ENCODE measurements around the gene CRYZL1. TPM values are rescaled to one million over a fixed set of nuclear protein-coding genes. Genes with fewer than 3 reads are reported as not detected.

Gene CRYZL1
- total RNA-seq, 1 experiment from 2014 or later = 24.8 TPM

DNA sequence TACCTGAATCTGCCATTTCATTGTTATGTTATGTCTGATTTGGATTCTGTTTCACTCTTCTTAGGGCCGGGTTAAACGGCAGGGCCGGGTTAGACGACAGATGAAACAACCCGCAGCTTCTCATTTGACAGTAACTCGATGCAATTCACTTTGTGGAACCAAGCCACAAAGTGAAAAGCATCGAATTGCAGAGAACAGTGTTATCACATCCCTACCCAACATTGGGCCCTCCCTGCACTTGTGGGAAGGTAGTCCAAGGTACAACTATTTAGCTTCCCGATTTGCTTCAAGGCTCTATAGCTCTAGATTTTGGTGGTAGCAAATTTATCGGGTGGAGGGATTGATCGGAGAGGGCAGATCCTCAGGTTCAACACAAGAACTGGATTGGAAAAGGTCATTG lies 81.7 kb downstream of the CRYZL1 start:
- ChIA-PET POLR2A (no interaction called here), CTCF (interaction anchor here (0.7 kb wide), 1 partner anchor 194 kb away, joined by 3 read pairs; no protein-coding TSS in a partner anchor)
- in situ Hi-C loops (cut with HindIII; ENCODE audit: low pct_unique_long_range_greater_than_20kb, low sequenced_read_pairs) (no loop called here), intact Hi-C loops (cut with micrococcal nuclease; ENCODE audit: unreplicated experiment) (no loop called here)
- H3K27ac ChIP-seq (ENCODE audit: low read length) = no peak overlapping the region
- no peak overlapping the region for H3K4me3 ChIP-seq (ENCODE audit: low read depth in 2 of 2, low read length in 2 of 2)
- H3K27me3 ChIP-seq (ENCODE audit: control insufficient read depth, insufficient read depth, low read length) = no peaks in the 10 kb centered on the region
- H3K9me3 ChIP-seq (ENCODE audit: control insufficient read depth, insufficient read depth, low read depth, low read length) = no peaks in the 10 kb centered on the region
- no peak for DNase-seq (ENCODE audit: low read depth, low spot score)
- H3K36me3 ChIP-seq (ENCODE audit: control insufficient read depth, insufficient read depth, low read length) = peaks cover 73% of the 10 kb centered on the region
- ATAC-seq = no peak
- H3K4me1 ChIP-seq (ENCODE audit: control insufficient read depth, insufficient read depth, low read length) = no peaks in the 10 kb centered on the region
- no TSS peak for BruUV-seq (replicated peaks)
- TF ChIP-seq, protein P1, sequence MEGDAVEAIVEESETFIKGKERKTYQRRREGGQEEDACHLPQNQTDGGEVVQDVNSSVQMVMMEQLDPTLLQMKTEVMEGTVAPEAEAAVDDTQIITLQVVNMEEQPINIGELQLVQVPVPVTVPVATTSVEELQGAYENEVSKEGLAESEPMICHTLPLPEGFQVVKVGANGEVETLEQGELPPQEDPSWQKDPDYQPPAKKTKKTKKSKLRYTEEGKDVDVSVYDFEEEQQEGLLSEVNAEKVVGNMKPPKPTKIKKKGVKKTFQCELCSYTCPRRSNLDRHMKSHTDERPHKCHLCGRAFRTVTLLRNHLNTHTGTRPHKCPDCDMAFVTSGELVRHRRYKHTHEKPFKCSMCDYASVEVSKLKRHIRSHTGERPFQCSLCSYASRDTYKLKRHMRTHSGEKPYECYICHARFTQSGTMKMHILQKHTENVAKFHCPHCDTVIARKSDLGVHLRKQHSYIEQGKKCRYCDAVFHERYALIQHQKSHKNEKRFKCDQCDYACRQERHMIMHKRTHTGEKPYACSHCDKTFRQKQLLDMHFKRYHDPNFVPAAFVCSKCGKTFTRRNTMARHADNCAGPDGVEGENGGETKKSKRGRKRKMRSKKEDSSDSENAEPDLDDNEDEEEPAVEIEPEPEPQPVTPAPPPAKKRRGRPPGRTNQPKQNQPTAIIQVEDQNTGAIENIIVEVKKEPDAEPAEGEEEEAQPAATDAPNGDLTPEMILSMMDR (IDR thresholded peaks at IDR 0.05) = no peak
- no peak for TF ChIP-seq TCF7L2 (IDR thresholded peaks at IDR 0.05; ENCODE audit: low read depth, low read length)
- TF ChIP-seq SIN3A (IDR thresholded peaks at IDR 0.05; ENCODE audit: borderline replicate concordance, insufficient read depth, low read depth, low read length) = no peak
- TF ChIP-seq, protein P2, sequence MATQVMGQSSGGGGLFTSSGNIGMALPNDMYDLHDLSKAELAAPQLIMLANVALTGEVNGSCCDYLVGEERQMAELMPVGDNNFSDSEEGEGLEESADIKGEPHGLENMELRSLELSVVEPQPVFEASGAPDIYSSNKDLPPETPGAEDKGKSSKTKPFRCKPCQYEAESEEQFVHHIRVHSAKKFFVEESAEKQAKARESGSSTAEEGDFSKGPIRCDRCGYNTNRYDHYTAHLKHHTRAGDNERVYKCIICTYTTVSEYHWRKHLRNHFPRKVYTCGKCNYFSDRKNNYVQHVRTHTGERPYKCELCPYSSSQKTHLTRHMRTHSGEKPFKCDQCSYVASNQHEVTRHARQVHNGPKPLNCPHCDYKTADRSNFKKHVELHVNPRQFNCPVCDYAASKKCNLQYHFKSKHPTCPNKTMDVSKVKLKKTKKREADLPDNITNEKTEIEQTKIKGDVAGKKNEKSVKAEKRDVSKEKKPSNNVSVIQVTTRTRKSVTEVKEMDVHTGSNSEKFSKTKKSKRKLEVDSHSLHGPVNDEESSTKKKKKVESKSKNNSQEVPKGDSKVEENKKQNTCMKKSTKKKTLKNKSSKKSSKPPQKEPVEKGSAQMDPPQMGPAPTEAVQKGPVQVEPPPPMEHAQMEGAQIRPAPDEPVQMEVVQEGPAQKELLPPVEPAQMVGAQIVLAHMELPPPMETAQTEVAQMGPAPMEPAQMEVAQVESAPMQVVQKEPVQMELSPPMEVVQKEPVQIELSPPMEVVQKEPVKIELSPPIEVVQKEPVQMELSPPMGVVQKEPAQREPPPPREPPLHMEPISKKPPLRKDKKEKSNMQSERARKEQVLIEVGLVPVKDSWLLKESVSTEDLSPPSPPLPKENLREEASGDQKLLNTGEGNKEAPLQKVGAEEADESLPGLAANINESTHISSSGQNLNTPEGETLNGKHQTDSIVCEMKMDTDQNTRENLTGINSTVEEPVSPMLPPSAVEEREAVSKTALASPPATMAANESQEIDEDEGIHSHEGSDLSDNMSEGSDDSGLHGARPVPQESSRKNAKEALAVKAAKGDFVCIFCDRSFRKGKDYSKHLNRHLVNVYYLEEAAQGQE (IDR thresholded peaks at IDR 0.05; ENCODE audit: insufficient read depth in 1 of 2, low read depth in 2 of 2, low read length in 1 of 2) = no peak
- TF ChIP-seq POLR2AphosphoS5 (IDR thresholded peaks at IDR 0.05; ENCODE audit: low read depth, low read length) = no peak

- ChIA-PET POLR2A (no interaction called here), CTCF (interaction anchor here (0.6 kb wide), 1 partner anchor 18 kb away, joined by 6 read pairs; no protein-coding TSS in a partner anchor)
- no peak overlapping the region for H3K4me3 ChIP-seq (ENCODE audit: low read depth in 2 of 2, low read length in 2 of 2)
- TF ChIP-seq POLR2AphosphoS5 (IDR thresholded peaks at IDR 0.05; ENCODE audit: low read depth, low read length) (no peak), SIN3A (IDR thresholded peaks at IDR 0.05; ENCODE audit: borderline replicate concordance, insufficient read depth, low read depth, low read length) (no peak), TCF7L2 (IDR thresholded peaks at IDR 0.05; ENCODE audit: low read depth, low read length) (no peak)
- TF ChIP-seq, protein P1 (IDR thresholded peaks at IDR 0.05) = no peak
- TF ChIP-seq, protein P2 (IDR thresholded peaks at IDR 0.05; ENCODE audit: insufficient read depth in 1 of 2, low read depth in 2 of 2, low read length in 1 of 2) = no peak
- BruUV-seq (replicated peaks) = no TSS peak
- H3K36me3 ChIP-seq (ENCODE audit: control insufficient read depth, insufficient read depth, low read length) = peaks cover 80% of the 10 kb centered on the region
- ATAC-seq (no peak), DNase-seq (ENCODE audit: low read depth, low spot score) (no peak)
- in situ Hi-C loops (cut with HindIII; ENCODE audit: low pct_unique_long_range_greater_than_20kb, low sequenced_read_pairs) (no loop called here), intact Hi-C loops (cut with micrococcal nuclease; ENCODE audit: unreplicated experiment) (no loop called here)
- no peak overlapping the region for H3K27ac ChIP-seq (ENCODE audit: low read length)
- no peaks in the 10 kb centered on the region for H3K27me3 ChIP-seq (ENCODE audit: control insufficient read depth, insufficient read depth, low read length)
- no peaks in the 10 kb centered on the region for H3K4me1 ChIP-seq (ENCODE audit: control insufficient read depth, insufficient read depth, low read length)
- H3K9me3 ChIP-seq (ENCODE audit: control insufficient read depth, insufficient read depth, low read depth, low read length) = no peaks in the 10 kb centered on the region
Measured at GRCh38 chr21:33558777-33559421, 82.6 kb downstream of the CRYZL1 start.
